Measurements from ENCODE around the gene SFXN2.
"Not testable (repeated sequence)": the region's sequence is repeated elsewhere in the genome, so short reads cannot be mapped to it uniquely, and the experiment has no call there.

The SFXN2 gene

DNA sequence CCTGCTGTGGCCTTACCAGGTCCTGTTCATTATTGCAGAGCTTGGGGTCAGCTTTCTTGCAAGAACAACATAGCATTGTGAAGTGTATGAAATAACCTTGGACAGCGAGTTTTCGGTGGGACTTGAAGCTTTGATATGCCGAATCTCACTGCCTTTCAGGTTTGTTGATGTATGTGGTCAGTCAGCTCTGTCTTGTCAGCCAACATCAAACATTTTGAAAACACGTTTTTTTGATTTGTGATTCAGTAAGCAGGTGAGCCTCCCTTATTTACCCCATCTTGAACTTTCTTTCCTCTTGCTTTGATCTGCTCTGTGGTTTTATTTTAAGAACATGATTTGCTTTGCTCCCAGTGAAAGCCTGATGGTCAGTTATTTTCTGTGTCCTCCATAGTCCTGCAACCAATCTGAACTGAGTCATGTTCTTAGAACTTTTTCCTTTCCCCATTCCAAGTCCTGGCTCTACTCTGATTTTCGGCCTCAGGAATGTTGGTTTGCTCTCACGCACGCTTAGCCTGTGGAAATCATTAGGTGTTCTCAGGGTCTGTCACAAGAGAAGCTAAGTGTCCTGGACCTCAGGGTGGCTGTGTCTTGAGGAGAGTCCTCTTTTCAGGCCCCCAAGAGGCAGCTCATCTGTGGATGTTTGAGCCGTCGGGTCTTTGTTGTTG lies 38.0 kb downstream of the SFXN2 start:
- no peak for DNase-seq (ENCODE audit: extremely low read depth in 1 of 2, low read depth in 1 of 2)

GRCh38 chr10:102752934-102753664 lies 38.7 kb downstream of the SFXN2 start:
- no peak for DNase-seq (ENCODE audit: extremely low read depth in 1 of 2, low read depth in 1 of 2)

GRCh38 chr10:102753718-102754117 lies 39.3 kb downstream of the SFXN2 start:
- no peak for DNase-seq (ENCODE audit: extremely low read depth in 1 of 2, low read depth in 1 of 2)

- DNase-seq (ENCODE audit: extremely low read depth in 1 of 2, low read depth in 1 of 2), result no peak
These were observed 42.9 kb downstream of the SFXN2 start for GRCh38 chr10:102757323-102757722.

DNA sequence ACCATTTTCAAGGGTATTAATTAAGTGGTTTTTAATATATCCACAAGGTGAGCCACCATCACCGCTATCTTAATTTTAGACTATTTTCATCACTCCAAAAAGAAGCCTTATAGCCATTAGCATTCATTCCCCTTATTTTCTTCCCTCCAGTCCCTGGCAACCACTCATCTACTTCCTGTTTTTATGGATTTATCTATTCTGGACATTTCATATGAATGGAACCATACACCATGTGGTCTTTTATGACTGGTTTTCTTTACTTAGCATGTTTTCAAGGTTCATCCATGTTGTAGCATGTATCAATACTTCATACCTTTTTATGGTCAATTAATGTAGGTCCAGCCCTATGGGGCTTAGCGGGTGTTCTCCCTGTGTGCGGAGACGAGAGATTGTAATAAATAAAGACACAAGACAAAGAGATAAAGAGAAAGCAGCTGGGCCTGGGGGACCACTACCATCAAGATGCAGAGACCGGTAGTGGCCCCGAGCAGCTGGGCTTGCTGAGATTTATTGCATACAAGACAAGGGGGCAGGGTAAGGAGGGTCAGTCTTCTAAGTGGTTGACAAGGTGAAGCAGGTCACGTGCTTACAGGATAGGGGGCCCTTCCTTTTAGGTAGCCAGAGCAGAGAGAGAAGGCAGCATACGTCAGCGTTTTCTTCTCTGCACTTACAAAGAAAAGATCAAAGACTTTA lies 44.0 kb downstream of the SFXN2 start:
- no peak for DNase-seq (ENCODE audit: extremely low read depth in 1 of 2, low read depth in 1 of 2)

GRCh38 chr10:102758933-102759262 lies 44.5 kb downstream of the SFXN2 start:
- not testable (repeated sequence) for DNase-seq (ENCODE audit: extremely low read depth in 1 of 2, low read depth in 1 of 2)

DNA sequence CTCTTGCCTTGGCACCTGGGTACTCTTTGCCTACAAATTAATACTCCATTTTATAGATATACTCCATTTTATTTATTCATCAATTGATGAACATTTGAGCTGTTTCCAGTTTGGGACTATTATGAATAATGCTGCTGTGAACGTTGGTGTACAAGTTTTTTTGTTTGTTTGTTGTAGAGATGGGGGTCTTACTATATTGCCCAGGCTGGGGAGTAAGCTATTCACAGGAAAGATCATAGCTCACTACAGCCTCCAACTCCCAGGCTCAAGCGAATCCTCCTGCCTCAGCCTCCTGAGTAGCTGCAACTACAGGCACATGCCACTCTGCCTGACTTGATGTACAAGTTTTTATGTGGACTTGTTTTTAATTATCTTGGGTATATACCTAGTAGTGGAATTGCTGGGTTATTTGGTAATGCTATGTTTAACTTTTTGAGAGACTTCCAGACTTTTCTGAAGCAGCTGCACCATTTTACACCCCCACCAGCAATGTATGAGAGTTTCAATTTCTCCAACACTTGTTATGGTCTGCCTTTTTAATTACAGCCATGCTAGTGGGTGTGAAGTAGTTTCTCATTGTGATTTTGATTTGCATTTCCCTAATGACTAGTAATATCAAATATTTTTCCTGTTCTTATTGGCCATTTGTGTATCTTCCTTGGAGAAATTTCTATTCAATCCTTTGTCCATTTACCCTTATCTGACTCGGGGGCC lies 45.2 kb downstream of the SFXN2 start:
- DNase-seq (ENCODE audit: extremely low read depth in 1 of 2, low read depth in 1 of 2), result no peak

- no peak for DNase-seq (ENCODE audit: extremely low read depth in 1 of 2, low read depth in 1 of 2)
These were observed 47.5 kb downstream of the SFXN2 start for GRCh38 chr10:102761981-102762380.

GRCh38 chr10:102762401-102763015 lies 48.1 kb downstream of the SFXN2 start:
- no peak for DNase-seq (ENCODE audit: extremely low read depth in 1 of 2, low read depth in 1 of 2)

DNA sequence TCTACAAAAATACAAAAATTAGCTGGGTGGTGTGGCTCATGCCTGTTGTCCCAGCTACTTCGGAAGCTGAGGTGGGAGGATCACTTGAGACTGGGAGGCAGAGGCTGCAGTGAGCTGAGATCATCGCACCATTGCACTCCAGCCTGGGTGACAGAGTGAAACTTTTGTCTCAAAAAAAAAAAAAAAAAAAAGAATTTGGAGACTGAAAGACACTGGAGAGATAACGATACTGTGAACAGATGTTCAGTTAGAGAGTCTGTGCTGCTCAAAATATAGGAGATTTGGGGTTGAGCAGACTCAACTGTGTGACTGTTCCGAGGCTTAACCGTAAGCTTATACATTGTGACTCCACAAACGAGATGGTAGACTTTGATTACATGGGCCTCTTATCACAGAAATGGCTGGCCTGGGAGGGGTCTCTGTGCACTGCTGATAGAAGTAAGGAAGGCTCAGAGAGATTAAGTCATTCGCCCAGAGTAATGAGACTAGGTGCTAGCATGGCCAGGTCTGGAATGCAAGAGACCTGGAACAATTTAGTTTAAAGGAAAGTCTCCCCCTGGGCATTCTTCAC lies 48.7 kb downstream of the SFXN2 start:
- DNase-seq (ENCODE audit: extremely low read depth in 1 of 2, low read depth in 1 of 2), result no peak

- DNase-seq (ENCODE audit: extremely low read depth in 1 of 2, low read depth in 1 of 2), result no peak
These were observed 50.2 kb downstream of the SFXN2 start for GRCh38 chr10:102764470-102765161.

GRCh38 chr10:102765336-102765735 lies 50.9 kb downstream of the SFXN2 start:
- no peak for DNase-seq (ENCODE audit: extremely low read depth in 1 of 2, low read depth in 1 of 2)

DNA sequence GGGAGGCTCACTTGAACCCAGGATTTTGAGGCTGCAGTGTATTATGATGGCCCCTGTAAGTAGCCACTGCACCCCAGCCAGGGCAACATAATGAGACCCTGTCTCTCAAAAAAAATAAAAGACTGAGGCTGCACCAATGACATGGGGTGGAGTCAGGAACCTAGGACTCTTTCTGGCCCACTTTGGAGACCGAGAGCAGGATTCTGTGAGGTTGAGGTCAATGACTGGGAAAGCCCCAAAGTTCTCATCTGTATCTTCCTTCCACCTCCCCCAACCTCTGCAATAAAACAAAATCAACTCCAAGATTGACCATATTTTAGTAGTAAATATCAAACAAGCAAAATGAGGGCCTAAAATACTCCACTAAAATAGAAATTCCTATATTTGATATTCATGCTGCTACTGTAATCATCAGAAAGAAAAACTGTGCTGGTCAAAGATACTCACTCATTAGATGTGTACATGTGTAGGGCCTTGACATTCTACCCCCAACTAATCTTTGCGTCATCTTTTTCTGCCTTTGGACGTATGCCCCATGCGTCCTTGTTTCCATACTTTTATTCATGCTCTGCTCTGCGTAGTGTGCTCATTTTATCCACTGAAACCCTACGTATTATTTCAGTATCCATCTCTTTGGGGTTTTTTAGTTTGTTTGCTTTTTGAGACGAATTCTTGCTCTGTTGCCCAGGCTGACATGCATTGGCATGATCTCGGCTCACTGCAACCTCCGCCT lies 53.2 kb downstream of the SFXN2 start:
- DNase-seq (ENCODE audit: extremely low read depth in 1 of 2, low read depth in 1 of 2), result no peak

GRCh38 chr10:102769375-102770107 lies 55.1 kb downstream of the SFXN2 start:
- DNase-seq (ENCODE audit: extremely low read depth in 1 of 2, low read depth in 1 of 2), result no peak

GRCh38 chr10:102770108-102770482 lies 55.7 kb downstream of the SFXN2 start:
- DNase-seq (ENCODE audit: extremely low read depth in 1 of 2, low read depth in 1 of 2), result no peak

DNA sequence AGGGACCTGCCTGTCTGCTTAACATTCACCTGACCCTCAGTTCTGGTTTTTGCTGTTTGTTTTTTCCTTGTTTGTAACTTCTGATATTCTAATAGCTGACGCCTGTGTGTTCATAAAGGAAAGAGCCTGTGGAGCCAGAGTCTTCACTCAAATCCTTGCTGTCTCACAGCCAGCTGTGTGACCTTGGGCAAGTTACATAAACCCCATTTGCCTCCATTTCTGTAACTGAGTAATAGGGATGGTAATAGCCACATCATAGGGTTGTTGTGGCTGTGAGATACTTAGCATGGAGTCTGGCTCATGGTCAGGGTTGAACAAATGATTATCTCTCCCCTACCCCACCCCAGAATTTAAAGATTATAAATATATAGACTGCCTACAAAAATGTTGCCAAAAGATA lies 56.4 kb downstream of the SFXN2 start:
- no peak for DNase-seq (ENCODE audit: extremely low read depth in 1 of 2, low read depth in 1 of 2)

GRCh38 chr10:102773320-102773719 lies 58.9 kb downstream of the SFXN2 start:
- DNase-seq (ENCODE audit: extremely low read depth in 1 of 2, low read depth in 1 of 2), result no peak

- DNase-seq (ENCODE audit: extremely low read depth in 1 of 2, low read depth in 1 of 2), result no peak
These were observed 59.5 kb downstream of the SFXN2 start for GRCh38 chr10:102773986-102774385.

Data from stimulated activated CD8-positive, alpha-beta memory T cell treated with anti-CD3 and anti-CD28 coated beads, Interleukin-7, amount 100 ng/mL, for 48 hours (primary cell).